Activated naive CD4-positive, alpha-beta T cell treated with anti-CD3 and anti-CD28 coated beads, Interleukin-2, amount 10 ng/mL, durations not matched to agents 7 days and 5 days (primary cell): Measurements from ENCODE around the gene EARS2.

ENCODE experiments used
- CTCF ChIA-PET: fragments of 350-600 bp; sonication (Branson Sonifier 250); formaldehyde crosslinking; loops from one replicate; lab custom pipeline; 2021; ENCODE audit warnings: antibody characterized with exemption; lab: Charles Lee
- DNase-seq: peaks from one replicate; pipeline ENCODE4 v3.0.0-alpha.2; 2020
- H3K27ac Mint-ChIP-seq: one replicate; pipeline ENCODE4 v1.8.0; 2021; ENCODE audit warnings: mild to moderate bottlenecking, moderate library complexity, mixed read lengths
- H3K27me3 Mint-ChIP-seq: one replicate; pipeline ENCODE4 v1.8.0; 2021; ENCODE audit warnings: mild to moderate bottlenecking, mixed read lengths
- H3K36me3 Mint-ChIP-seq: one replicate; pipeline ENCODE4 v1.8.0; 2021; ENCODE audit warnings: mixed read lengths
- H3K4me1 Mint-ChIP-seq: one replicate; pipeline ENCODE4 v1.8.0; 2021; ENCODE audit warnings: mixed read lengths
- H3K4me3 Mint-ChIP-seq: one replicate; pipeline ENCODE4 v1.8.0; 2021; ENCODE audit warnings: mild to moderate bottlenecking, moderate library complexity, mixed read lengths
- H3K9me3 Mint-ChIP-seq: one replicate; pipeline ENCODE4 v1.8.0; 2021; ENCODE audit warnings: mixed read lengths

Gene EARS2

DNA sequence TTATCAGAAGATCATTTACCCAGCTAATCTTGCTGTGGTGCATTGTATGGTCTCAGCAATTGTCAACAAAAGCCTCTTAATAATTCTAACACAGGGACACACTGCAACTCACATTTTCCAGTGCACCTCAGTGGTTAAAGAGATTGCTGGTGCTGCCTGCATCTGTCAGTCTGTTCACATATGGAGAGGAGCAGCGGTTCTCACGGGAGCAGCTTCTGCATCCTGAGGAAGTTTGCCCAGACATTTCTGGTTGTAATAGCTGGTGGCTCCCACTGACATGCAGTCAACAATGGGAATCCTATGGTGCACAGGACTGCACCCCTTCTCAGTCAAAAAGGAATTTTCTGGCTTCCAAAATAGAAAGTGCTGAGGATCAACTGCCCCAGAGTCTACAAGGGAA is 54.7 kb downstream of the EARS2 start:
- no peaks in the 10 kb centered on the region for H3K27me3 Mint-ChIP-seq

DNA sequence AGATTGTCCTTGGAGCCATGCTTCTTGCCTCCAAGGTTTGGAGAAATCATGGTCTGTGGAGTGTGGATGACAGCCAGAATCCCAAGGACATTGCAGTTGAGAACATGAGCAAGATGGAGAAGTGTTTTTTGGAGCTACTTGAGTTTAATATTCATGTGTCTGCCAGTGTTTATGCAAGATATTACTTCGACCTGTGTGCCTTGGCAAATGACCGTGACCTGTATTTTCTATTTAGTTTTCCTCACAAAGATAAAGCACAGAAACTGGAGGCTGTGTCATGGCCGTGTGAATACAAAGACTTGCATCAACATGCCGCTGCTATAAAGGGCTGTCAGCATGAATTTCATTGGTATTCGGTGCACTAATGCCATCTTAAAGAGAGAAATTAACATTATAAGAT is 55.9 kb downstream of the EARS2 start:
- H3K36me3 Mint-ChIP-seq: peaks cover 10% of the 10 kb centered on the region
- H3K27ac Mint-ChIP-seq: no peak overlapping the region
- no peak overlapping the region for H3K4me3 Mint-ChIP-seq
- H3K27me3 Mint-ChIP-seq: no peaks in the 10 kb centered on the region
- CTCF ChIA-PET: no interaction called here
- H3K4me1 Mint-ChIP-seq: peaks cover 71% of the 10 kb centered on the region
- H3K9me3 Mint-ChIP-seq: no peaks in the 10 kb centered on the region
- no peak for DNase-seq

More for the DNA sequence above, 54.7 kb downstream of the EARS2 start:
- DNase-seq: no peak
- CTCF ChIA-PET: no interaction called here
- no peak overlapping the region for H3K4me3 Mint-ChIP-seq
- peaks cover 11% of the 10 kb centered on the region for H3K36me3 Mint-ChIP-seq
- peaks cover 68% of the 10 kb centered on the region for H3K4me1 Mint-ChIP-seq
- H3K9me3 Mint-ChIP-seq: no peaks in the 10 kb centered on the region
- H3K27ac Mint-ChIP-seq: no peak overlapping the region

DNA sequence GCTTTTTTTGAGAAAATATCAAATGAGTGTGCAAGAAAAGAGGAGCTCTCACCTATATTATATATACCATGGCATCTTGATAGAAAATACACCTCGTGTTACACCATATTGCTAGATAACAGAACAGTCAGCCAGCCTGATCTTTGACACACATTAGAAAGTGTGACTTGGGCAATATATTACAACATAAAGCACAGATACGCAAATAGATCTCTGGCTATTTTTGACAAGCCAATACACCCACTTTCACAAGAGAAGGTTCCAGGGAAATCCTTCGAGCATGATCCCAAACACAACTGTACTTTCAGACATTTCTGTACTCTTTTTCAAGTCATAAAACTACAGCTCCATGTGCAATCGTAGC is 56.3 kb downstream of the EARS2 start:
- no peak overlapping the region for H3K4me3 Mint-ChIP-seq
- peaks cover 9% of the 10 kb centered on the region for H3K36me3 Mint-ChIP-seq
- no peaks in the 10 kb centered on the region for H3K27me3 Mint-ChIP-seq
- H3K27ac Mint-ChIP-seq: no peak overlapping the region
- H3K9me3 Mint-ChIP-seq: no peaks in the 10 kb centered on the region
- CTCF ChIA-PET: no interaction called here
- H3K4me1 Mint-ChIP-seq: peaks cover 67% of the 10 kb centered on the region
- DNase-seq: no peak

DNA sequence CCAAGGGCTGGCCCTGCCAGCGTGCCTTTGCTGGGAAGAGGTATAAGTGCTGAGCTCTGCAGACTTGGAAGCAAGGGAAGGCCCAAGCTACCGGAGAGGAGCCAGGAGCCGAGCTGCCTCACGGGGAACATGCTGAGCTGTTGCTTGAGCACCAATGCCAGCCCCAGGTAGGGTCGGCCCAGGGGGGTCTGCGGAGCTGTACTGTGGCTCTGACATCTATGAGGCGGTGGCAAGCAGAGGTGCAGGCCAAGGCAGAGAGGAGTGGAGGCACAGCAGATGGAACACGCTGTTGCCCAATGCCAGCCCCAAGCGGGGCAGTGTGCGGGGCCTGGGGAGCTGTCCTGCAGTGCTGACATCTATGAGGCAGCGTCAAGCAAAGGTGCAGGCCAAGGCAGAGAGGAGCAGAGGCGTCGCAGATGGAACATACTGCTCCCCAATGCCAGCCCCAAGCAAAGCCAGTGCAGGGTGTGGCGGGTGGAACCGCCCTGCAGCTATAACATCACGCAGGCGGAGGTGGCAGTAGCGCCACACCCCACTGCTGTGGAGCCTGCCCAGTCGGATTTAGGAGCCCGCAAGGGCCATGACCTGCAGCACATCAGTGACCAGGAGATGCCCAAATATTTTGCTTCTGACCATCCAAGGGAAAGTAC is 56.8 kb downstream of the EARS2 start:
- Mint-ChIP-seq H3K27me3 (no peaks in the 10 kb centered on the region), H3K27ac (no peak overlapping the region), H3K36me3 (peaks cover 14% of the 10 kb centered on the region), H3K4me3 (no peak overlapping the region), H3K9me3 (no peaks in the 10 kb centered on the region), H3K4me1 (peaks cover 63% of the 10 kb centered on the region)
- no peak for DNase-seq
- CTCF ChIA-PET: interaction anchor here (1.1 kb wide), 1 partner anchor 66 kb away, joined by 4 read pairs; no protein-coding TSS in a partner anchor

DNA sequence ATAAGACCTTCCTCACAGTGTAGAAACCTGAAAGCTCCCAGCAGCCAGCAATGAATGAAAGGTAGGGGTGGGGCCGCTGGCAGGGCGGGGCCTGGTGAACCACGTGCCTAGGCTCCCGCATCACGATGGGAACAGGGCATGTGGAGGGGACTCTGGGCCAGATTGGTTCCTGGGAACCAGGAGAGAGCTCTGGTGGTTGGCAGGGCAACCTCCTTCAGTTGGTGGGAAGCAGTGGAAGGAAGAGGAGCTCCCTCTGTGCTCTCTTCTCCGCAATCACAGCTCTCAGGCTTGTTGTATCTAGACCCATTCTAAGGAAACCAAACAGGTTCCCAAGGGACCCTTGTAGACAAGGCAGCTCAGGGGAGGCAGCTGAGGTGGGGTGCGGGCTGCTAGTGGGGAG is 57.3 kb downstream of the EARS2 start:
- CTCF ChIA-PET: interaction anchor here (1.1 kb wide), 1 partner anchor 65 kb away, joined by 4 read pairs; no protein-coding TSS in a partner anchor
- H3K4me3 Mint-ChIP-seq: no peak overlapping the region
- H3K27me3 Mint-ChIP-seq: no peaks in the 10 kb centered on the region
- DNase-seq: no peak
- no peak overlapping the region for H3K27ac Mint-ChIP-seq
- H3K9me3 Mint-ChIP-seq: no peaks in the 10 kb centered on the region
- peaks cover 14% of the 10 kb centered on the region for H3K36me3 Mint-ChIP-seq
- H3K4me1 Mint-ChIP-seq: peaks cover 58% of the 10 kb centered on the region

DNA sequence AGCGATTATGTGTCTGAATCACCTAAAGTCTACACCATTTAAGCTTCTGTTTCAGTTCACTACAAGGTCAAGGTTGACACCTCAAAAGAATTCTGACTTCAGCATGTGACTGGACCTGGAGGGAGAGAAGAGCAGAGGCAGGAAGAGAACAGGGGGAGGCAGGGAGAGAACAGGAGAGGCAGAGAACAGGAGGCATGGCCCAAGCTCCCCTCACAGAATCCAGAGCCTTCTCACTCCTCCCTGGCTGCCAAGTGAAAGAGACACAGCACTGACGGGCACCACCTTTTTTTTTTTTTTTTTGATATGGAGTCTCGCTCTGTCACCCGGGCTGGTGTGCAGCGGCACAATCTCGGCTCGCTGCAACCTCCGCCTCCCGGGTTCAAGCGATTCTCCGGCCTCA is 58.3 kb downstream of the EARS2 start:
- Mint-ChIP-seq H3K4me3 (no peak overlapping the region), H3K9me3 (no peaks in the 10 kb centered on the region), H3K27me3 (no peaks in the 10 kb centered on the region), H3K4me1 (peaks cover 49% of the 10 kb centered on the region), H3K36me3 (peaks cover 17% of the 10 kb centered on the region), H3K27ac (no peak overlapping the region)
- DNase-seq: no peak
- CTCF ChIA-PET: no interaction called here

DNA sequence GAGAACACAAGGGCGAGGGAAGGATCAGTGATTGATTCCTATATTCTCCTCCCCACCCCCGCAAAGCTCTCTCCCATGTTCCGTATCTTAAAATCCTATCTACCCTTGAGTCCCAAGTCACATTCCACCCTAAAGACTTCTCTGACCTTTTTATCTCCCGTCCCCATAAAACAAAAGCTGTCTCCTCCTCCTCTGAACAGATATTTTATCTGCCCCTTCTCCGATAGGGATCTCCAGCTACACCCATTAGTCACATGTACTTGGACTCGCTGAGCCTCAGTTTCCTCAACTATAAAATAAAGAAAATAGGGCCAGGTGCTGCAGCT is 59.6 kb downstream of the EARS2 start:
- peaks cover 40% of the 10 kb centered on the region for H3K4me1 Mint-ChIP-seq
- peak overlapping the region; percentile 79 for H3K27ac Mint-ChIP-seq
- H3K27me3 Mint-ChIP-seq: no peaks in the 10 kb centered on the region
- H3K9me3 Mint-ChIP-seq: no peaks in the 10 kb centered on the region
- no peak overlapping the region for H3K4me3 Mint-ChIP-seq
- peaks cover 24% of the 10 kb centered on the region for H3K36me3 Mint-ChIP-seq
- CTCF ChIA-PET: no interaction called here
- no peak for DNase-seq

DNA sequence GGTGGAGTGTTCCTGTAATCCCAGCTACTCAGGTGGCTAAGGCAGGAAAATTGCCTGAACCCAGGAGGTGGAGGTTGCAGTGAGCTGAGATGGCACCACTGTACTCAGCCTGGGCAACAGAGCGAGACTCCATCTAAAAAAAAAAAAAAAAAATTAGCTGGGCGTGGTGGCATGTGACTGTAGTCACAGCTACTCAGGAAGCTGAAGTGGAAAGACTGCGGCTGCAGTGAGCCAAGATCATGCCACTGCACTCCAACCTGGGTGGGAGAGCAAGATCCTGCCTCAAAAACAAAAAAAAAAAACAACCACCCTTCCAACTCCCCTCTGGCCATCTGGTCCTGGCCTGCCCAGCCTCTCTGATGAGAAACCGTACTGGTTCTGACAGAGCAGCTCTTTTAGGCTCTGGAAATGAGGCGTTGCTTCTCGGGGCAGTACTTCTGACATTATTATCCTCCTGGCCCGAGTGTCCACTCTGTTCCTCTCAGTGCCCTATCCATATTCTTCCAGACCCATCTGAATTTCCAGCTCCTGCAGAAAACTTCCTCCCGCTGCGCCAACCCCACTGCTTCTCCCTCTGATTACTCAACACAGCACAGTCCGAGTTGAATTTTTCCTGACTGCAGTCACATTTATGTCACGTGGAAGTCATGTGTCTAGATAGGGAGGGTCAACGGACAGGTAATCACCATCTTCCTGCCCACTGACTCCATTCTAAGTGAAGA is 60.2 kb downstream of the EARS2 start:
- H3K9me3 Mint-ChIP-seq: no peaks in the 10 kb centered on the region
- H3K4me3 Mint-ChIP-seq: no peak overlapping the region
- H3K36me3 Mint-ChIP-seq: peaks cover 29% of the 10 kb centered on the region
- no peaks in the 10 kb centered on the region for H3K27me3 Mint-ChIP-seq
- CTCF ChIA-PET: no interaction called here
- peaks cover 36% of the 10 kb centered on the region for H3K4me1 Mint-ChIP-seq
- no peak for DNase-seq
- peak overlapping the region; percentile 79 for H3K27ac Mint-ChIP-seq

DNA sequence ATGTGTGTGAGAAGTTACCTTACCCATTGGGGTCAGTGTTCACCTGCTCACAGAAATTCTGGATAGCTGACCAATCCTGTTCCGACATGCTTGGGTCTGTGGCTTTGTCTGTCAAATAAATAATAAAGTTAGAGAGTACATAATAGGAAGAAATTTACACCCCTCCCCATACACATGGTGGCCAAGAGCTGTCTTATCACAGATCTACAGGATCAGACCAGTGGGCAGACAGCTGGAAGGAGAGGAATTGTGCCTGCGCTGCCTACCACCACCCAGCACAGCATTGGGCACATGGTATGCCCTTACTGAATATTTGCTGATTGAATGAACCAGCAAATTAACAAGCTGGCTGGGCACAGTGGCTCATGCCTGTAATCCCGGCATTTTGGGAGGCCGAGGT is 61.5 kb downstream of the EARS2 start:
- Mint-ChIP-seq H3K9me3 (no peaks in the 10 kb centered on the region), H3K27ac (peak overlapping the region; percentile 8), H3K36me3 (peaks cover 37% of the 10 kb centered on the region), H3K4me1 (peaks cover 33% of the 10 kb centered on the region), H3K27me3 (no peaks in the 10 kb centered on the region), H3K4me3 (no peak overlapping the region)
- CTCF ChIA-PET: interaction anchor here (0.6 to 0.7 kb wide), 2 partner anchors 20 to 101 kb away, joined by 3 read pairs; no protein-coding TSS in a partner anchor
- no peak for DNase-seq

DNA sequence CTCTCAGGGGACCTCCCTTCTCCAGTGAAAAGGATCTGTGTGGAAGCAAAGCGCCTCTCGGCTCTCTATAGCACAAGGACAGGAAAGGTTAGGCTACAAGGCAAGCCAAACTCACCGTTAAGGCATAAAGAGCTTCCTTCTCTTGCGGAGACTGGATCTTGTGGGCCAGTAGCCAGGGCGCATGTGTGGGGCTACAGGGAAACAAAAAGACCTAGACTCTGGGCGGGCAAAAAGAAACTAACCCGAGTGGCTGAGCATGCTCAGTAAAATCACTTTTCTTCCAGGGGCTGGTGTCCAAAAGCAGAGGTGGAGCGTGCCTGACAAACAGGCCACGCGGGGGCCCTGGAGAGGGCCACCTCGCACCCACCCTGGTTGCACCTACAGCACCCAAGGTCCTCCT is 63.0 kb downstream of the EARS2 start:
- CTCF ChIA-PET: no interaction called here
- peaks cover 46% of the 10 kb centered on the region for H3K36me3 Mint-ChIP-seq
- peaks cover 22% of the 10 kb centered on the region for H3K4me1 Mint-ChIP-seq
- H3K9me3 Mint-ChIP-seq: no peaks in the 10 kb centered on the region
- H3K27me3 Mint-ChIP-seq: no peaks in the 10 kb centered on the region
- no peak for DNase-seq
- H3K27ac Mint-ChIP-seq: no peak overlapping the region
- H3K4me3 Mint-ChIP-seq: no peak overlapping the region

DNA sequence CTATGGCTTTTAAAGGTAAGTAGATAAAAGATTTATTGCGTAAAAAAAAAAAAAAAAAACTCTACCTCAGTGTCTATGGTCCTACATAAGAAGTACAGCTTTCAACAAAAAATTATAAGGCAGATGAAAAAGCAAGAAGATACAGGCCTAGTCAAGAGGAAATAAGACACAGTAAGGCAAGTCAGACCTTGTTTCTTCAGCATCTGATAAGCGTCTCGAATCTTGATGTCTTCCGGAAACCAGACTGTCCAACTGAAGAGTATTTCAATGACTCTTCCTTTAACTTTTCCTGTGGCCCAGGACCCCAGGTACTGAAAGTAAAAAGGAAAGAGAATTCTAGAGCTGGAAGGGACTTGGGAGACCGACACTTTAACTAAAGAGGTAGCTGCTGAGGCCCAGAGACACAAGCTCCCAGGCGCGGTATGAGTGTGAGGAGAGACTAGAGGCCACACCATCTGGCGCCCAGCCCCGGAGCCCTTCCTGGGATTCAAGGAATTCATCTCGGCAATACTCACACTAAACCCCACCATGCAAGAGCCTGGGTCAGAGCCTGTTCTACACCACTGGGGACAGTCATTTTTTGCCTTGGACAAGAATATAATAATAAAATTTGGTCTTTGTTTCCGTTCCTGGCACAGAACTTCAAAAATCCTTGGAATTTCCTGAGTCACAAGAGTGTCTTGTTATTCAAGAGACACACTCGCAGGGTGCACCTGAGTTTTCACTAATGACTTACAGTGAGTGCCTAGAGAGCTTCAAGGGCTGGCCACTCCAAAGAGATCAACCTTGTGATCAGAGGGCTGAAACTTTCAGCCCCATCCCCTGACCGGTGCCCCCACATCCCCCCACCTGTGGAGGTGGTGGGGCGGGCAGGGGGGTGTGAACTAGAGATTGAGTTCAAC is 65.4 kb downstream of the EARS2 start:
- no peaks in the 10 kb centered on the region for H3K27me3 Mint-ChIP-seq
- H3K27ac Mint-ChIP-seq: no peak overlapping the region
- no peak overlapping the region for H3K4me3 Mint-ChIP-seq
- H3K9me3 Mint-ChIP-seq: no peaks in the 10 kb centered on the region
- DNase-seq: no peak
- H3K4me1 Mint-ChIP-seq: peaks cover 5% of the 10 kb centered on the region
- peaks cover 51% of the 10 kb centered on the region for H3K36me3 Mint-ChIP-seq
- CTCF ChIA-PET: interaction anchor here (1.6 to 2.1 kb wide), 2 partner anchors 12 to 56 kb away, joined by 3 to 10 read pairs; no protein-coding TSS in a partner anchor

DNA sequence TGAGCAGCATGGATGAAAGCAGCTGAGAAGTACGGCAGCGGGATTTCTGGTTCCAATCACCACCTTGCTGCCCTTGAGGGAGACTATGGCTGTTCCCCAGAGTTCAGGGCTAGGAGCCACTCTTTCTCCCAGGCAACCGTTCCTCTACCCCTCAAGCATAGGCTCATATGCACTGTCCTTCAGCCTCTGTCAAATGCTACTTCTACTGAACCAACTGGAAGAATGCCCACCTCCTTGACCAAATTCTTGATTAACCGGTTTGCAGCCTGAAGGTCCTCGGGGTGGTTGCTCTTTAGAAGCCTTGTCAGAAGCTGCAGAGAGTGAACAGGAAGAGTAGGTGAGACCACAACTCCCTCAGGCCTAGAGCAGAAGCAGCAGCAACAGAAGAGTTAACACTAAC is 70.7 kb downstream of the EARS2 start:
- DNase-seq: no peak
- CTCF ChIA-PET: no interaction called here
- Mint-ChIP-seq H3K9me3 (no peaks in the 10 kb centered on the region), H3K27ac (no peak overlapping the region), H3K27me3 (no peaks in the 10 kb centered on the region), H3K36me3 (peaks cover 61% of the 10 kb centered on the region), H3K4me1 (no peaks in the 10 kb centered on the region), H3K4me3 (no peak overlapping the region)

DNA sequence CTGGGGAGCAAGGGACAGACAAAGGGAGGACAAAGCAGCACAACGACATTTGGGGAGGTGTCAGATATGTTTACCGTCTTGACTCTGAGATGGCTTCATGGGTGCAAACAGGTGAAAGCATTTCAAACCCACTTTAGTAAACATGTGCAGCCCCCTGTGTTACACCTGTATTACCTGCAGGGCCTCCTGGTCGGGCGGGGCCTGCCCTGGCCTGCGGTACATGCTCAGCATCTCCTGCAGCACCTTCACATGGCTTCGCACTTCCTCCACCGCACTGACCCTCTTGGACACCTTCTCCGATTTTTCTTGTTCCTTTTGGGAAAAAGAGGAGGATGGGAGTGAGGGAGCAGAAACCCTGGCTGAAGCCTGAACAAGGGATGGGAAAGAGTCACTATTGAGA is 71.3 kb downstream of the EARS2 start:
- CTCF ChIA-PET: interaction anchor here (0.6 to 0.8 kb wide), 2 partner anchors 222 to 337 kb away, joined by 3 read pairs; no protein-coding TSS in a partner anchor
- no peaks in the 10 kb centered on the region for H3K4me1 Mint-ChIP-seq
- H3K36me3 Mint-ChIP-seq: peaks cover 61% of the 10 kb centered on the region

DNA sequence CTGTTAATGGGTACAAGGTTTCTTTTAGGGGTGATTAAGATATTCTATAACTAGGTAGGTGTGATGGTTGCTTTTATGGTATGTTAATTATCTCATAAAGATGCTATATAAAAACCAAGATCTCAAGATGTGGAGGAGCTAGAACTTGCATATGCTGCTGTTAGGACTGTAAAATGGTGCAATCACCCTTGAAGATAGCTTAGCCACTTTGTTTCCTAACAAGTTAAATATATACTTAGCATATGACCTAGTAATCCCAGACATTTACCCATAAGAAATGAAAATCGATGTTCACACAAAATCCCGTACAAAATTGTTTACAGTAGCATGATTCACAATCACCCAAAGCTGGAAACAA is 71.9 kb downstream of the EARS2 start:
- H3K27me3 Mint-ChIP-seq: no peaks in the 10 kb centered on the region
- no peak overlapping the region for H3K27ac Mint-ChIP-seq
- DNase-seq: no peak
- peaks cover 63% of the 10 kb centered on the region for H3K36me3 Mint-ChIP-seq
- H3K4me1 Mint-ChIP-seq: no peaks in the 10 kb centered on the region
- no peaks in the 10 kb centered on the region for H3K9me3 Mint-ChIP-seq
- CTCF ChIA-PET: interaction anchor here (0.6 to 0.8 kb wide), 2 partner anchors 222 to 337 kb away, joined by 3 read pairs; no protein-coding TSS in a partner anchor
- H3K4me3 Mint-ChIP-seq: no peak overlapping the region

More for the DNA sequence above, 71.3 kb downstream of the EARS2 start:
- H3K27ac Mint-ChIP-seq: no peak overlapping the region
- no peaks in the 10 kb centered on the region for H3K9me3 Mint-ChIP-seq
- no peak overlapping the region for H3K4me3 Mint-ChIP-seq
- no peaks in the 10 kb centered on the region for H3K27me3 Mint-ChIP-seq
- no peak for DNase-seq
